ENCODE results near the gene POLG.

GRCh38 chr15:89376388-89376787 lies 41.8 kb upstream of the POLG start:
- TF ChIP-seq CTCF (conservative IDR thresholded peaks at IDR 0.05; ENCODE audit: low read depth, low read length) = no peak
- TF ChIP-seq EZH2phosphoT487 (IDR thresholded peaks at IDR 0.05; ENCODE audit: borderline replicate concordance, low read length) = no peak
- TF ChIP-seq EZH2 (IDR thresholded peaks at IDR 0.05; ENCODE audit: low read length, unreplicated experiment) = no peak

Measured in PC-3 (cell line).